H9 (cell line): ENCODE measurements around the gene SF3A1. TPM values are rescaled to one million over a fixed set of nuclear protein-coding genes. Genes with fewer than 3 reads are reported as not detected.

Experiments
- DNase-seq: peaks from one replicate; pipeline ENCODE4 v3.0.0-alpha.2; 2017
- H2AFZ ChIP-seq: one replicate; pipeline ENCODE4 v1.6.1; 2013; ENCODE audit warnings: mild to moderate bottlenecking, low read length, control low read depth, moderate library complexity
- H2AK5ac ChIP-seq: 2 replicates; pipeline ENCODE4 v1.6.1; 2013; ENCODE audit warnings: low read length, control low read depth, mixed read lengths; ENCODE audit not compliant: insufficient read length
- H2BK120ac ChIP-seq: one replicate; pipeline ENCODE4 v1.6.1; 2013; ENCODE audit warnings: low read depth, mild to moderate bottlenecking, low read length, control low read depth, inconsistent platforms; ENCODE audit not compliant: poor library complexity, severe bottlenecking
- H2BK12ac ChIP-seq: 2 replicates; pipeline ENCODE4 v1.6.1; 2013; ENCODE audit warnings: low read length, control low read depth, mixed read lengths, low read depth; ENCODE audit not compliant: insufficient read length
- H2BK15ac ChIP-seq: 2 replicates; pipeline ENCODE4 v1.6.1; 2013; ENCODE audit warnings: low read depth, low read length, control low read depth
- H2BK20ac ChIP-seq: one replicate; pipeline ENCODE4 v1.6.1; 2013; ENCODE audit warnings: low read depth, mild to moderate bottlenecking, low read length, control low read depth, inconsistent platforms; ENCODE audit not compliant: poor library complexity, severe bottlenecking
- H2BK5ac ChIP-seq: 2 replicates; pipeline ENCODE4 v1.6.1; 2013; ENCODE audit warnings: low read length, control low read depth, mixed read lengths; ENCODE audit not compliant: insufficient read length
- H3K14ac ChIP-seq: 2 replicates; pipeline ENCODE4 v1.6.1; 2013; ENCODE audit warnings: low read length, control low read depth; ENCODE audit not compliant: insufficient read depth
- H3K18ac ChIP-seq: 2 replicates; pipeline ENCODE4 v1.6.1; 2013; ENCODE audit warnings: low read depth, mild to moderate bottlenecking, mixed read lengths, low read length, control low read depth; ENCODE audit not compliant: insufficient read length
- H3K23ac ChIP-seq: 2 replicates; pipeline ENCODE4 v1.6.1; 2013; ENCODE audit warnings: low read length, control low read depth, mixed read lengths, low read depth; ENCODE audit not compliant: insufficient read length
- H3K23me2 ChIP-seq: 2 replicates; pipeline ENCODE4 v1.6.1; 2013; ENCODE audit warnings: low read depth, mild to moderate bottlenecking, mixed read lengths, low read length, control low read depth; ENCODE audit not compliant: insufficient read length, poor library complexity, severe bottlenecking
- H3K27ac ChIP-seq: 2 replicates; pipeline ENCODE4 v1.5.1; 2013; ENCODE audit warnings: low read length, control low read depth, mixed read lengths, low read depth; ENCODE audit not compliant: insufficient read length
- H3K27me3 ChIP-seq: 2 replicates; pipeline ENCODE4 v1.6.1; 2013; ENCODE audit warnings: low read length, control low read depth, inconsistent platforms; ENCODE audit not compliant: insufficient read depth
- H3K4ac ChIP-seq: 2 replicates; pipeline ENCODE4 v1.6.1; 2013; ENCODE audit warnings: low read depth, mild to moderate bottlenecking, control low read depth, inconsistent platforms, low read length, moderate library complexity
- H3K4me1 ChIP-seq: 2 replicates; pipeline ENCODE4 v1.6.1; 2013; ENCODE audit warnings: low read length, control low read depth, inconsistent platforms; ENCODE audit not compliant: insufficient read depth
- H3K4me2 ChIP-seq: 2 replicates; pipeline ENCODE4 v1.6.1; 2013; ENCODE audit warnings: low read length, control low read depth, mixed read lengths; ENCODE audit not compliant: insufficient read length, insufficient read depth
- H3K56ac ChIP-seq: 2 replicates; pipeline ENCODE4 v1.6.1; 2013; ENCODE audit warnings: low read depth, mild to moderate bottlenecking, mixed read lengths, low read length, control low read depth; ENCODE audit not compliant: insufficient read length
- H3K79me1 ChIP-seq: 2 replicates; pipeline ENCODE4 v1.6.1; 2013; ENCODE audit warnings: low read depth, mild to moderate bottlenecking, moderate library complexity, low read length, control low read depth, inconsistent platforms; ENCODE audit not compliant: insufficient read depth, poor library complexity, severe bottlenecking
- H3K79me2 ChIP-seq: 2 replicates; pipeline ENCODE4 v1.6.1; 2013; ENCODE audit warnings: low read length, control low read depth, inconsistent platforms; ENCODE audit not compliant: insufficient read depth
- H3K9ac ChIP-seq: 2 replicates; pipeline ENCODE4 v1.6.1; 2013; ENCODE audit warnings: low read length, control low read depth, mixed read lengths; ENCODE audit not compliant: insufficient read length; ENCODE audit errors: extremely low read depth
- H3K9me3 ChIP-seq: one replicate; pipeline ENCODE4 v1.6.1; 2013; ENCODE audit warnings: low read depth, low read length, inconsistent platforms; ENCODE audit not compliant: control insufficient read depth
- H3T11ph ChIP-seq: one replicate; pipeline ENCODE4 v1.6.1; 2013; ENCODE audit warnings: mild to moderate bottlenecking, low read length, control low read depth, inconsistent platforms
- H4K20me1 ChIP-seq: one replicate; pipeline ENCODE4 v1.6.1; 2013; ENCODE audit not compliant: control insufficient read depth, insufficient read length, insufficient read depth
- H4K5ac ChIP-seq: 2 replicates; pipeline ENCODE4 v1.6.1; 2013; ENCODE audit warnings: low read depth, mild to moderate bottlenecking, mixed read lengths, low read length, control low read depth; ENCODE audit not compliant: insufficient read length
- H4K8ac ChIP-seq: replicated peaks from 2 replicates; pipeline ENCODE4 v1.6.1; 2013; ENCODE audit warnings: low read length, control low read depth, mixed read lengths, low read depth; ENCODE audit not compliant: insufficient read length
- H4K91ac ChIP-seq: 2 replicates; pipeline ENCODE4 v1.6.1; 2013; ENCODE audit warnings: low read depth, mild to moderate bottlenecking, moderate library complexity, mixed read lengths, low read length, control low read depth; ENCODE audit not compliant: insufficient read length
- H3K27ac Mint-ChIP-seq, 3 experiments: 2 replicates in 2 of 3; 3 replicates in 1 of 3; pipeline ENCODE4 v1.8.0; 2020 to 2021; ENCODE audit warnings: mixed read lengths in 3 of 3, mild to moderate bottlenecking in 1 of 3, moderate library complexity in 1 of 3
- H3K27me3 Mint-ChIP-seq: 2 replicates; pipeline ENCODE4 v1.8.0; 2021; ENCODE audit warnings: low read depth, mild to moderate bottlenecking, moderate library complexity, mixed read lengths
- H3K36me3 Mint-ChIP-seq, 3 experiments: 2 replicates in 2 of 3; 3 replicates in 1 of 3; pipeline ENCODE4 v1.8.0; 2020 to 2021; ENCODE audit warnings: low read depth in 3 of 3, mixed read lengths in 3 of 3; ENCODE audit not compliant: insufficient read depth in 1 of 3
- H3K4me1 Mint-ChIP-seq, 2 experiments: 2 replicates each; pipeline ENCODE4 v1.8.0; 2020; ENCODE audit warnings: mixed read lengths in 2 of 2
- H3K4me3 Mint-ChIP-seq, 2 experiments: 2 replicates in 1 of 2; 3 replicates in 1 of 2; pipeline ENCODE4 v1.8.0; 2020 to 2021; ENCODE audit warnings: mild to moderate bottlenecking in 2 of 2, mixed read lengths in 2 of 2, moderate library complexity in 1 of 2
- H3K9me3 Mint-ChIP-seq, 2 experiments: 2 replicates in 1 of 2; 3 replicates in 1 of 2; pipeline ENCODE4 v1.8.0; 2020; ENCODE audit warnings: mild to moderate bottlenecking in 2 of 2, mixed read lengths in 2 of 2, moderate library complexity in 1 of 2
- WGBS: extraction: QIAGEN DNeasy Blood & Tissue Kit; methylation state at CpG from one replicate; pipeline ENCODE4 v1.1.7; 2013; ENCODE audit warnings: missing lambda C conversion rate, low lambda C conversion rate, mixed read lengths; ENCODE audit not compliant: insufficient read length; ENCODE audit errors: extremely low coverage; 5-methylcytosine and 5-hydroxymethylcytosine counted together
- total RNA-seq: library from RNA; stranded (reverse); gene quantifications from 2 replicates; pipeline ENCODE4 v1.2.1, GENCODE V29; 2021
- TF ChIP-seq, protein P1 (sequence below): fragments of 200-600 bp; sonication (generic); conservative IDR thresholded peaks from 3 replicates; pipeline ENCODE4 v1.8.0; 2021; ENCODE audit warnings: antibody characterized with exemption, mild to moderate bottlenecking

SF3A1 gene
- total RNA-seq, 1 experiment from 2014 or later: 225 TPM

DNA sequence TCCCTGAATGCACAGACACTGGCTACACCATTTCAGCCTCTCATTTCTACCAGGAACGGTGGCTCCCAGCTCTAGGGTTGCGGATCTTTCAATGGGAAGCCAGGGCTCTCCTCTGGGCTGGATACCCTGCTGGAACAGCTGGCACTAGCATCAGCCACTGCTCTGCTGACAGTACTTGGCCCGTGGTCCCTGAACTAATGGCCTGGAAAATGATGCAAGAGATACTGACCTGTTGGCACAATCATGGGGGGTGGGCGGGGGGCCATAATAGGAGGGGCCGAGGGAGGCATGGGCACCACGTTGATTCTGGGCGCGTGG lies 19.3 kb downstream of the SF3A1 start:
- DNase-seq: no peak
- Histone ChIP-seq H2BK20ac (no peak overlapping the region), H4K20me1 (no peaks in the 10 kb centered on the region), H3K79me2 (0 out of 2 replicates have a peak, but pooled peaks cover 2% of the 10 kb centered on the region), H2BK15ac (no peak overlapping the region), H3K4me2 (no peak overlapping the region), H4K5ac (no peak overlapping the region), H3K27ac (no peak overlapping the region), H3K4ac (no peak overlapping the region), H3T11ph (no peak overlapping the region), H4K91ac (no peak overlapping the region), H3K4me1 (no peaks in the 10 kb centered on the region), H3K9me3 (no peaks in the 10 kb centered on the region), H3K23me2 (no peaks in the 10 kb centered on the region), H3K9ac (no peak overlapping the region), H3K79me1 (no peaks in the 10 kb centered on the region), H3K27me3 (no peaks in the 10 kb centered on the region), H2BK5ac (no peak overlapping the region), H2BK120ac (no peak overlapping the region), H3K18ac (no peak overlapping the region), H3K14ac (no peak overlapping the region), H2AK5ac (no peak overlapping the region), H3K23ac (no peak overlapping the region), H2BK12ac (no peak overlapping the region), H3K56ac (no peak overlapping the region), H4K8ac (no peak overlapping the region), H2AFZ (no peak overlapping the region)
- TF ChIP-seq, protein P1, sequence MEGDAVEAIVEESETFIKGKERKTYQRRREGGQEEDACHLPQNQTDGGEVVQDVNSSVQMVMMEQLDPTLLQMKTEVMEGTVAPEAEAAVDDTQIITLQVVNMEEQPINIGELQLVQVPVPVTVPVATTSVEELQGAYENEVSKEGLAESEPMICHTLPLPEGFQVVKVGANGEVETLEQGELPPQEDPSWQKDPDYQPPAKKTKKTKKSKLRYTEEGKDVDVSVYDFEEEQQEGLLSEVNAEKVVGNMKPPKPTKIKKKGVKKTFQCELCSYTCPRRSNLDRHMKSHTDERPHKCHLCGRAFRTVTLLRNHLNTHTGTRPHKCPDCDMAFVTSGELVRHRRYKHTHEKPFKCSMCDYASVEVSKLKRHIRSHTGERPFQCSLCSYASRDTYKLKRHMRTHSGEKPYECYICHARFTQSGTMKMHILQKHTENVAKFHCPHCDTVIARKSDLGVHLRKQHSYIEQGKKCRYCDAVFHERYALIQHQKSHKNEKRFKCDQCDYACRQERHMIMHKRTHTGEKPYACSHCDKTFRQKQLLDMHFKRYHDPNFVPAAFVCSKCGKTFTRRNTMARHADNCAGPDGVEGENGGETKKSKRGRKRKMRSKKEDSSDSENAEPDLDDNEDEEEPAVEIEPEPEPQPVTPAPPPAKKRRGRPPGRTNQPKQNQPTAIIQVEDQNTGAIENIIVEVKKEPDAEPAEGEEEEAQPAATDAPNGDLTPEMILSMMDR: no peak
- WGBS: no CpG with 5 or more reads among the region's 8 CpGs
- H3K27ac Mint-ChIP-seq: no peak overlapping the region
- H3K9me3 Mint-ChIP-seq: no peaks in the 10 kb centered on the region
- peaks cover 73 to 100% (median 97%) of the 10 kb centered on the region in 3 experiments for H3K36me3 Mint-ChIP-seq
- no peaks in the 10 kb centered on the region for H3K27me3 Mint-ChIP-seq
- no peak overlapping the region for H3K4me3 Mint-ChIP-seq
- no peaks in the 10 kb centered on the region for H3K4me1 Mint-ChIP-seq
